ENCODE results near the gene BEND7.
"Not testable (repeated sequence)": the region's sequence is repeated elsewhere in the genome, so short reads cannot be mapped to it uniquely, and the experiment has no call there.

- not testable (repeated sequence) for TF ChIP-seq POLR2A (IDR thresholded peaks at IDR 0.05; ENCODE audit: low read depth, low read length); PAX5 (IDR thresholded peaks at IDR 0.05; ENCODE audit: insufficient read depth, low read length, severe bottlenecking); TAF1 (IDR thresholded peaks at IDR 0.05; ENCODE audit: low read depth, low read length); POLR2AphosphoS5 (IDR thresholded peaks at IDR 0.05; ENCODE audit: low read depth, low read length); SPI1 (IDR thresholded peaks at IDR 0.05; ENCODE audit: low read depth, low read length)
These were observed 100.9 kb downstream of the BEND7 start for GRCh38 chr10:13427943-13428342.
